HFFc6 (cell line): ENCODE results near the gene MFN2. TPM values are rescaled to one million over a fixed set of nuclear protein-coding genes. Genes with fewer than 3 reads are reported as not detected.

Source experiments
- DNase-seq: peaks from one replicate; pipeline ENCODE4 v3.0.0-alpha.2; 2018
- H3K27ac Mint-ChIP-seq: 2 replicates; pipeline ENCODE4 v1.8.0; 2020; ENCODE audit warnings: mild to moderate bottlenecking, mixed read lengths
- H3K27me3 Mint-ChIP-seq: 2 replicates; pipeline ENCODE4 v1.8.0; 2021; ENCODE audit warnings: mild to moderate bottlenecking, moderate library complexity, mixed read lengths; ENCODE audit not compliant: insufficient read depth
- H3K36me3 Mint-ChIP-seq: 2 replicates; pipeline ENCODE4 v1.8.0; 2021; ENCODE audit warnings: low read depth, mixed read lengths
- H3K4me1 Mint-ChIP-seq: 2 replicates; pipeline ENCODE4 v1.8.0; 2020; ENCODE audit warnings: low read depth, mixed read lengths
- H3K4me3 Mint-ChIP-seq: 2 replicates; pipeline ENCODE4 v1.8.0; 2020; ENCODE audit warnings: mild to moderate bottlenecking, moderate library complexity, mixed read lengths
- H3K9me3 Mint-ChIP-seq: 2 replicates; pipeline ENCODE4 v1.8.0; 2020; ENCODE audit warnings: mild to moderate bottlenecking, mixed read lengths
- CTCF ChIP-seq: fragments of 200-600 bp; sonication (generic); IDR thresholded peaks from 2 replicates; pipeline ENCODE4 v1.5.0; 2021; ENCODE audit warnings: antibody characterized with exemption, mild to moderate bottlenecking
- total RNA-seq, 6 experiments: library from RNA; stranded (reverse); fragmentation: NEBNext Ultra II Directional; extraction: Animal tissue kit (Norgen Biotek cat#: 25700); gene quantifications; 2 replicates in 1 of 6; 3 replicates in 5 of 6; pipeline ENCODE4 v1.2.3, GENCODE V29; 2021

The MFN2 gene
- total RNA-seq, 6 experiments from 2014 or later, result 92.8 to 112 (median 101) TPM

- peaks cover 50% of the 10 kb centered on the region for H3K4me1 Mint-ChIP-seq
- no peaks in the 10 kb centered on the region for H3K9me3 Mint-ChIP-seq
- no peak for TF ChIP-seq CTCF
- DNase-seq, result no peak
- H3K36me3 Mint-ChIP-seq, result peaks cover 27% of the 10 kb centered on the region
- no peak overlapping the region for H3K27ac Mint-ChIP-seq
- H3K27me3 Mint-ChIP-seq, result peaks cover 5% of the 10 kb centered on the region
- H3K4me3 Mint-ChIP-seq, result no peak overlapping the region
These were observed 3.9 kb downstream of the MFN2 start for GRCh38 chr1:11984121-11984520.

- Mint-ChIP-seq H3K9me3 (no peaks in the 10 kb centered on the region), H3K36me3 (peaks cover 27% of the 10 kb centered on the region), H3K4me3 (no peak overlapping the region), H3K4me1 (peaks cover 46% of the 10 kb centered on the region), H3K27ac (peak overlapping the region; percentile 91; the same call in 1 of the 2 replicates), H3K27me3 (peaks cover 5% of the 10 kb centered on the region)
- no peak for TF ChIP-seq CTCF
- DNase-seq, result no peak
These were observed 4.3 kb downstream of the MFN2 start for GRCh38 chr1:11984576-11984975.

- DNase-seq, result no peak
- no peaks in the 10 kb centered on the region for H3K9me3 Mint-ChIP-seq
- peaks cover 44% of the 10 kb centered on the region for H3K4me1 Mint-ChIP-seq
- TF ChIP-seq CTCF, result no peak
- H3K27ac Mint-ChIP-seq, result peak overlapping the region; percentile 91
- no peak overlapping the region for H3K4me3 Mint-ChIP-seq
- H3K27me3 Mint-ChIP-seq, result peaks cover 5% of the 10 kb centered on the region
- H3K36me3 Mint-ChIP-seq, result peaks cover 25% of the 10 kb centered on the region
These were observed 4.9 kb downstream of the MFN2 start for GRCh38 chr1:11985171-11985570.

- TF ChIP-seq CTCF, result no peak
- H3K36me3 Mint-ChIP-seq, result peaks cover 29% of the 10 kb centered on the region
- H3K4me1 Mint-ChIP-seq, result peaks cover 51% of the 10 kb centered on the region
- H3K4me3 Mint-ChIP-seq, result peak overlapping the region; percentile 39; the same call in 1 of the 2 replicates
- peak; percentile 55 for DNase-seq
- no peaks in the 10 kb centered on the region for H3K9me3 Mint-ChIP-seq
- peaks cover 5% of the 10 kb centered on the region for H3K27me3 Mint-ChIP-seq
- H3K27ac Mint-ChIP-seq, result peak overlapping the region; percentile 91
These were observed 5.6 kb downstream of the MFN2 start for GRCh38 chr1:11985851-11986250.

GRCh38 chr1:11989669-11990068 is 9.4 kb downstream of the MFN2 start:
- Mint-ChIP-seq H3K27me3 (peaks cover 3% of the 10 kb centered on the region; the same call in 1 of the 2 replicates), H3K36me3 (peaks cover 25% of the 10 kb centered on the region), H3K4me3 (no peak overlapping the region), H3K4me1 (peaks cover 26% of the 10 kb centered on the region), H3K27ac (no peak overlapping the region), H3K9me3 (no peaks in the 10 kb centered on the region)
- no peak for DNase-seq
- no peak for TF ChIP-seq CTCF
